IMR-90 (cell line): ENCODE results near the gene MRPS35. TPM values are rescaled to one million over a fixed set of nuclear protein-coding genes. Genes with fewer than 3 reads are reported as not detected.

Experiments used
- ATAC-seq: fragments of 200-7000 bp; cut with Tn5 transposase; 2 replicates; pipeline ENCODE4 v1.9.1; 2020; ENCODE audit warnings: low read depth, mild to moderate bottlenecking, moderate library complexity
- BruUV-seq: library from RNA; stranded (reverse); fragments of 400-500 nt; replicated peaks from 2 replicates; lab custom pipeline; 2021; lab: Mats Ljungman, UMichigan
- CTCF ChIA-PET: fragments of 300-600 bp; formaldehyde crosslinking; extraction: SDS; loops from one replicate; lab custom pipeline; 2021; ENCODE audit warnings: antibody characterized with exemption; lab: Yijun Ruan, JAX
- POLR2A ChIA-PET: fragments of 300-600 bp; sonication (Branson Sonifier 250); formaldehyde crosslinking; loops from one replicate; lab custom pipeline; 2022; ENCODE audit warnings: antibody characterized with exemption; ENCODE audit not compliant: unreplicated experiment; lab: Charles Lee
- DNase-seq: peaks from one replicate; pipeline ENCODE4 v3.0.0; 2013
- H2AFZ ChIP-seq: replicated peaks from 2 replicates; pipeline ENCODE3; 2013; ENCODE audit warnings: low read length, mild to moderate bottlenecking; ENCODE audit not compliant: poor library complexity
- H2AK5ac ChIP-seq: 2 replicates; pipeline ENCODE4 v1.6.1; 2013; ENCODE audit warnings: low read depth, low read length, inconsistent platforms
- H2AK9ac ChIP-seq: replicated peaks from 2 replicates; pipeline ENCODE3; 2013; ENCODE audit warnings: mild to moderate bottlenecking, low read depth, low read length, moderate library complexity; ENCODE audit not compliant: poor library complexity
- H2BK120ac ChIP-seq: 2 replicates; pipeline ENCODE4 v1.6.1; 2013; ENCODE audit warnings: low read depth, low read length, inconsistent platforms
- H2BK15ac ChIP-seq: 3 replicates; pipeline ENCODE4 v1.6.1; 2013; ENCODE audit warnings: low read depth, low read length, inconsistent platforms
- H2BK20ac ChIP-seq: 2 replicates; pipeline ENCODE4 v1.6.1; 2013; ENCODE audit warnings: low read depth, mild to moderate bottlenecking, inconsistent platforms, low read length, moderate library complexity
- H2BK5ac ChIP-seq: 2 replicates; pipeline ENCODE4 v1.6.1; 2013; ENCODE audit warnings: mild to moderate bottlenecking, low read depth, low read length, inconsistent platforms; ENCODE audit not compliant: poor library complexity, severe bottlenecking
- H3K14ac ChIP-seq: replicated peaks from 2 replicates; pipeline ENCODE4 v1.6.1; 2013; ENCODE audit warnings: low read depth, low read length, inconsistent platforms
- H3K18ac ChIP-seq: 2 replicates; pipeline ENCODE4 v1.6.1; 2013; ENCODE audit warnings: low read depth, low read length, control low read depth
- H3K23ac ChIP-seq: 2 replicates; pipeline ENCODE4 v1.6.1; 2013; ENCODE audit warnings: low read depth, low read length, inconsistent platforms
- H3K27ac ChIP-seq: 2 replicates; pipeline ENCODE4 v1.5.1; 2013; ENCODE audit warnings: mild to moderate bottlenecking, control low read depth, low read length; ENCODE audit not compliant: insufficient read depth
- H3K27me3 ChIP-seq: 2 replicates; pipeline ENCODE4 v1.6.1; 2013; ENCODE audit warnings: low read length; ENCODE audit not compliant: control insufficient read depth, insufficient read depth
- H3K36me3 ChIP-seq: 2 replicates; pipeline ENCODE4 v1.6.1; 2013; ENCODE audit warnings: low read length, mixed read lengths; ENCODE audit not compliant: control insufficient read depth, insufficient read depth
- H3K4ac ChIP-seq: 2 replicates; pipeline ENCODE4 v1.6.1; 2013; ENCODE audit warnings: low read depth, low read length, inconsistent platforms
- H3K4me1 ChIP-seq: 2 replicates; pipeline ENCODE4 v1.6.1; 2013; ENCODE audit warnings: low read length, mixed read lengths; ENCODE audit not compliant: control insufficient read depth, insufficient read depth
- H3K4me2 ChIP-seq: 2 replicates; pipeline ENCODE4 v1.6.1; 2013; ENCODE audit warnings: low read depth, mild to moderate bottlenecking, control low read depth, low read length, moderate library complexity
- H3K4me3 ChIP-seq: 2 replicates; pipeline ENCODE4 v1.5.1; 2013; ENCODE audit warnings: low read depth, mild to moderate bottlenecking, control low read depth, low read length, moderate library complexity; ENCODE audit not compliant: insufficient read depth
- H3K56ac ChIP-seq: 2 replicates; pipeline ENCODE4 v1.6.1; 2013; ENCODE audit warnings: low read length, inconsistent platforms; ENCODE audit not compliant: insufficient read depth; ENCODE audit errors: extremely low read depth
- H3K79me1 ChIP-seq, 2 experiments: 2 replicates each; pipeline ENCODE4 v1.6.1; 2013; ENCODE audit warnings: low read length in 2 of 2, inconsistent platforms in 1 of 2, low read depth in 1 of 2
- H3K9ac ChIP-seq: 2 replicates; pipeline ENCODE4 v1.6.1; 2013; ENCODE audit warnings: low read depth, low read length, control low read depth
- H3K9me1 ChIP-seq: 2 replicates; pipeline ENCODE4 v1.6.1; 2013; ENCODE audit warnings: low read length, inconsistent platforms; ENCODE audit not compliant: insufficient read depth
- H3K9me3 ChIP-seq: 2 replicates; pipeline ENCODE4 v1.6.1; 2013; ENCODE audit warnings: low read length; ENCODE audit not compliant: control insufficient read depth, insufficient read depth
- H4K20me1 ChIP-seq: 2 replicates; pipeline ENCODE4 v1.6.1; 2013; ENCODE audit warnings: low read length, inconsistent platforms; ENCODE audit not compliant: insufficient read depth
- H4K5ac ChIP-seq: 2 replicates; pipeline ENCODE4 v1.6.1; 2013; ENCODE audit warnings: mild to moderate bottlenecking, low read depth, low read length, control low read depth
- H4K8ac ChIP-seq, 2 experiments: 2 replicates each; pipeline ENCODE4 v1.6.1; 2013; ENCODE audit warnings: low read depth in 2 of 2, low read length in 2 of 2, control low read depth in 1 of 2, inconsistent platforms in 1 of 2
- H4K91ac ChIP-seq: 2 replicates; pipeline ENCODE4 v1.6.1; 2013; ENCODE audit warnings: low read depth, low read length, inconsistent platforms; ENCODE audit not compliant: insufficient read depth
- BHLHE40 ChIP-seq: fragments of 150-350 bp; IDR thresholded peaks from 2 replicates; pipeline ENCODE4 v1.6.1; 2016; ENCODE audit warnings: mild to moderate bottlenecking, low read depth, low read length
- CEBPB ChIP-seq: IDR thresholded peaks from 2 replicates; pipeline ENCODE4 v1.6.1; 2012; ENCODE audit warnings: low read depth, low read length, improper control_type of control experiment
- CHD1 ChIP-seq: IDR thresholded peaks from 2 replicates; pipeline ENCODE4 v1.6.1; 2012; ENCODE audit warnings: low read depth, low read length, improper control_type of control experiment
- ELK1 ChIP-seq: fragments of 150-350 bp; IDR thresholded peaks from 2 replicates; pipeline ENCODE4 v1.6.1; 2016; ENCODE audit warnings: low read depth, mild to moderate bottlenecking, low read length, moderate library complexity, borderline replicate concordance
- FOS ChIP-seq: fragments of 150-350 bp; IDR thresholded peaks from 2 replicates; pipeline ENCODE4 v1.6.1; 2016; ENCODE audit warnings: low read depth, low read length
- MAFK ChIP-seq: IDR thresholded peaks from 2 replicates; pipeline ENCODE4 v1.6.1; 2012; ENCODE audit warnings: low read depth, low read length, improper control_type of control experiment
- MXI1 ChIP-seq: IDR thresholded peaks from 2 replicates; pipeline ENCODE4 v1.6.1; 2012; ENCODE audit warnings: low read depth, mild to moderate bottlenecking, low read length, moderate library complexity, borderline replicate concordance
- NFE2L2 ChIP-seq: fragments of 150-350 bp; IDR thresholded peaks from 2 replicates; pipeline ENCODE4 v1.6.1; 2016; ENCODE audit warnings: low read depth, mild to moderate bottlenecking, low read length
- RCOR1 ChIP-seq: IDR thresholded peaks from 2 replicates; pipeline ENCODE4 v1.6.1; 2012; ENCODE audit warnings: mild to moderate bottlenecking, low read length, improper control_type of control experiment; ENCODE audit not compliant: insufficient replicate concordance
- SMC3 ChIP-seq: fragments of 150-350 bp; IDR thresholded peaks from 2 replicates; pipeline ENCODE4 v1.6.1; 2016; ENCODE audit warnings: low read depth, mild to moderate bottlenecking, antibody characterized with exemption, low read length, moderate library complexity
- dilution Hi-C: fragments of 300-500 bp; cut with HindIII; formaldehyde crosslinking; loops from one replicate; pipeline ENCODE4 v1.14.3; 2018; ENCODE audit warnings: low sequenced_read_pairs; ENCODE audit not compliant: unreplicated experiment
- in situ Hi-C: fragments of 300-500 bp; cut with MboI; formaldehyde crosslinking; loops from 3 replicates; pipeline ENCODE4 v1.14.3; 2019; ENCODE audit warnings: low sequenced_read_pairs, inconsistent platforms, mixed read lengths
- intact Hi-C: fragments of 100-400 bp; cut with micrococcal nuclease; formaldehyde crosslinking; loops from 2 replicates; pipeline ENCODE4 v1.10.0; 2022
- polyA plus RNA-seq, 3 experiments: library from polyadenylated mRNA; depleted of rRNA; stranded (reverse); fragments of >200 nt; gene quantifications; 2 replicates each; pipeline ENCODE4 v1.2.3, GENCODE V29; 2012; ENCODE audit warnings: low replicate concordance in 1 of 3
- total RNA-seq: library from RNA; depleted of rRNA; stranded (reverse); fragments of >200 nt; gene quantifications from 2 replicates; pipeline ENCODE4 v1.2.3, GENCODE V29; 2012

MRPS35 gene
- total and polyA plus RNA-seq, 2 of the 4 experiments (the other 2 are of a cell fraction) = 27.4 to 40.1 TPM

- H2AFZ ChIP-seq = no peak overlapping the region
- no peak overlapping the region for H2AK9ac ChIP-seq
- no peak overlapping the region for H4K91ac ChIP-seq
- intact Hi-C loops (no loop called here), dilution Hi-C loops (no loop called here), in situ Hi-C loops (no loop called here)
- no peak overlapping the region for H3K27ac ChIP-seq
- ATAC-seq (no peak), DNase-seq (no peak)
- no peak overlapping the region for H3K56ac ChIP-seq
- H3K4me3 ChIP-seq = no peak overlapping the region
- no peak overlapping the region for H3K23ac ChIP-seq
- no peak overlapping the region for H3K4me2 ChIP-seq
- H3K36me3 ChIP-seq = peaks cover 23% of the 10 kb centered on the region
- no peaks in the 10 kb centered on the region for H4K20me1 ChIP-seq
- POLR2A ChIA-PET = no interaction called here
- no peaks in the 10 kb centered on the region for H3K4me1 ChIP-seq
- no peak overlapping the region for H3K18ac ChIP-seq
- no peak for TF ChIP-seq ELK1
- no peak for TF ChIP-seq MAFK
- no peak for TF ChIP-seq CHD1
- no peak for TF ChIP-seq CEBPB
- TF ChIP-seq NFE2L2 = no peak
- no peak for TF ChIP-seq RCOR1
- TF ChIP-seq SMC3 = no peak
- TF ChIP-seq MXI1 = no peak
- TF ChIP-seq BHLHE40 = no peak
- TF ChIP-seq FOS = no peak
- no peak overlapping the region for H2BK5ac ChIP-seq
- no peak overlapping the region for H2BK120ac ChIP-seq
- no peak overlapping the region for H2AK5ac ChIP-seq
- CTCF ChIA-PET = no interaction called here
- H3K9me3 ChIP-seq = no peaks in the 10 kb centered on the region
- no peak overlapping the region for H2BK20ac ChIP-seq
- no peak overlapping the region for H4K5ac ChIP-seq
- BruUV-seq = no TSS peak
- H3K27me3 ChIP-seq = no peaks in the 10 kb centered on the region
- no peak overlapping the region for H4K8ac ChIP-seq
- no peak overlapping the region for H3K4ac ChIP-seq
- no peak overlapping the region for H2BK15ac ChIP-seq
- H3K9me1 ChIP-seq = peaks cover 7% of the 10 kb centered on the region; the same call in 1 of the 2 replicates
- H3K14ac ChIP-seq = no peak overlapping the region
- no peak overlapping the region for H3K9ac ChIP-seq
- H3K79me1 ChIP-seq = peaks cover 4 to 6% of the 10 kb centered on the region in 2 experiments; a peak in 2 of 4 replicates
Measured at GRCh38 chr12:27680619-27681018, 30.0 kb upstream of the MRPS35 start.
